Measurements from ENCODE around the gene RRP1.

The RRP1 gene

GRCh38 chr21:43846430-43846829, 57.1 kb downstream of the RRP1 start:
- no peak for DNase-seq

- DNase-seq, result no peak
Measured at GRCh38 chr21:43847301-43847700, 57.9 kb downstream of the RRP1 start.

- no peak for DNase-seq
Measured at GRCh38 chr21:43848771-43849170, 59.4 kb downstream of the RRP1 start.

GRCh38 chr21:43849532-43850299, 60.3 kb downstream of the RRP1 start:
- no peak for DNase-seq

- DNase-seq, result no peak
Measured at GRCh38 chr21:43850728-43851295, 61.4 kb downstream of the RRP1 start.

- DNase-seq, result no peak
Measured at GRCh38 chr21:43851593-43851992, 62.2 kb downstream of the RRP1 start.

GRCh38 chr21:43853851-43854772, 64.7 kb downstream of the RRP1 start:
- DNase-seq, result no peak

Data from stimulated activated CD4-positive, alpha-beta T cell treated with anti-CD3 and anti-CD28 coated beads, Interleukin-4, amount 100 ng/mL, for 4 hours (primary cell).